Caco-2 (cell line): ENCODE data around the gene EBF4. TPM values are rescaled to one million over a fixed set of nuclear protein-coding genes. Genes with fewer than 3 reads are reported as not detected.
"Not testable (repeated sequence)": the region's sequence is repeated elsewhere in the genome, so short reads cannot be mapped to it uniquely, and the experiment has no call there.

Experiments used
- BruUV-seq: library from RNA; stranded (reverse); fragments of 400-500 nt; replicated peaks from 2 replicates; lab custom pipeline; 2021; lab: Mats Ljungman, UMichigan
- CTCF ChIA-PET: fragments of 300-600 bp; sonication (Branson Sonifier 250); formaldehyde crosslinking; loops from one replicate; lab custom pipeline; 2022; ENCODE audit warnings: antibody characterized with exemption; lab: Charles Lee
- POLR2A ChIA-PET: fragments of 300-600 bp; sonication (Branson Sonifier 250); formaldehyde crosslinking; loops from one replicate; lab custom pipeline; 2022; ENCODE audit warnings: antibody characterized with exemption; lab: Charles Lee
- DNase-seq, 2 experiments: peaks; one replicate each; pipeline versions ENCODE4 v3.0.0 to v3.0.0-alpha.2; 2020 to 2022
- H3K27me3 ChIP-seq: replicated peaks from 2 replicates; pipeline ENCODE4 v1.6.0; 2011; ENCODE audit warnings: low read length; ENCODE audit not compliant: control insufficient read depth, insufficient read depth
- H3K36me3 ChIP-seq: 2 replicates; pipeline ENCODE4 v1.5.1; 2011; ENCODE audit warnings: low read length; ENCODE audit not compliant: control insufficient read depth, insufficient read depth
- H3K4me1 ChIP-seq: fragments of 250-450 bp; sonication (Bioruptor Pico); 2 replicates; pipeline ENCODE4 v1.5.1; 2020; ENCODE audit warnings: mild to moderate bottlenecking
- H3K4me3 ChIP-seq: 2 replicates; pipeline ENCODE4 v1.5.1; 2011; ENCODE audit warnings: low read depth, mild to moderate bottlenecking, control low read depth, low read length
- H3K9me3 ChIP-seq: fragments of 250-450 bp; sonication (Bioruptor Pico); 2 replicates; pipeline ENCODE4 v1.5.1; 2020; ENCODE audit warnings: mild to moderate bottlenecking, moderate library complexity
- H3K27ac Mint-ChIP-seq: one replicate; pipeline ENCODE4 v1.8.0; 2022; ENCODE audit warnings: mixed read lengths; ENCODE audit not compliant: unreplicated experiment
- H3K27me3 Mint-ChIP-seq: one replicate; pipeline ENCODE4 v1.8.0; 2022; ENCODE audit warnings: mixed read lengths; ENCODE audit not compliant: insufficient read depth, unreplicated experiment
- H3K36me3 Mint-ChIP-seq: one replicate; pipeline ENCODE4 v1.8.0; 2022; ENCODE audit warnings: mild to moderate bottlenecking, mixed read lengths; ENCODE audit not compliant: insufficient read depth, unreplicated experiment
- H3K4me1 Mint-ChIP-seq: one replicate; pipeline ENCODE4 v1.8.0; 2022; ENCODE audit warnings: low read depth, mixed read lengths; ENCODE audit not compliant: unreplicated experiment
- H3K4me3 Mint-ChIP-seq: one replicate; pipeline ENCODE4 v1.8.0; 2022; ENCODE audit warnings: mild to moderate bottlenecking, moderate library complexity, mixed read lengths; ENCODE audit not compliant: unreplicated experiment
- H3K9me3 Mint-ChIP-seq: one replicate; pipeline ENCODE4 v1.8.0; 2022; ENCODE audit warnings: mixed read lengths; ENCODE audit not compliant: unreplicated experiment
- intact Hi-C: fragments of 100-400 bp; cut with micrococcal nuclease; formaldehyde crosslinking; loops from one replicate; pipeline ENCODE4 v1.10.0; 2022; ENCODE audit not compliant: unreplicated experiment
- total RNA-seq: library from RNA; stranded (reverse); gene quantifications from 2 replicates; pipeline ENCODE4 v1.2.3, GENCODE V29; 2022
- TF ChIP-seq, protein P1 (sequence below), 2 experiments: fragments of 200-600 bp in 1 of 2; IDR thresholded peaks; 1 replicate in 1 of 2; 2 replicates in 1 of 2; pipeline versions ENCODE4 v1.5.1 to v1.8.0; 2011 to 2022; ENCODE audit warnings: antibody characterized with exemption in 1 of 2, control low read depth in 1 of 2, inconsistent platforms in 1 of 2, low read depth in 1 of 2, low read length in 1 of 2, mild to moderate bottlenecking in 1 of 2, moderate library complexity in 1 of 2; ENCODE audit not compliant: insufficient read depth in 1 of 2, severe bottlenecking in 1 of 2, unreplicated experiment in 1 of 2

Gene EBF4
- total RNA-seq, 1 experiment from 2014 or later = 7.5 TPM

DNA sequence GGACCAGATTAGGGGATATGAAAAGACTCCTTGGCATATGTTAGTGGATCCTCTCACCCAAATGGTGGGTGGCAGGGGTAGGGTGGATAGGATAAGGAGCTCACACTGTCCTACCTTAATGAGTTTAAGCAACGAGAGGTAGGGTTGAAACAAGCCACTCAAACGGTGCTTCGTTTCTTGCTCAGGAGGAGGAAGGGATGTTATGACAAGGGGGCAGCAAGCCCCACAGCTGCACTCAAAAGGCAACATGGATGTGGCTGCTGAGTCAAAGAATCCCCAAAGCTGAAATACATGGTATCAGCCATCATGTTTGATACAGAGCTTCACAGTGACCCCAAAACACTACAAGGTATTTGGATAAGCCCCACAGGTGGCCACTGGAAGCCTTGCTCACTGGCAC, 20.1 kb upstream of the EBF4 start:
- Histone ChIP-seq H3K27me3 (no peaks in the 10 kb centered on the region), H3K9me3 (no peaks in the 10 kb centered on the region), H3K36me3 (no peaks in the 10 kb centered on the region), H3K4me1 (no peaks in the 10 kb centered on the region), H3K4me3 (no peak overlapping the region)
- no peaks in the 10 kb centered on the region for H3K36me3 Mint-ChIP-seq
- peak in 1 of 2 experiments; percentile 9 for DNase-seq
- H3K27me3 Mint-ChIP-seq = peaks cover 5% of the 10 kb centered on the region
- no peak overlapping the region for H3K27ac Mint-ChIP-seq
- intact Hi-C loops = no loop called here
- CTCF ChIA-PET = interaction anchor here (0.6 kb wide), 1 partner anchor 101 kb away, joined by 3 read pairs; no protein-coding TSS in a partner anchor
- no peak overlapping the region for H3K4me3 Mint-ChIP-seq
- no TSS peak for BruUV-seq
- TF ChIP-seq, protein P1, sequence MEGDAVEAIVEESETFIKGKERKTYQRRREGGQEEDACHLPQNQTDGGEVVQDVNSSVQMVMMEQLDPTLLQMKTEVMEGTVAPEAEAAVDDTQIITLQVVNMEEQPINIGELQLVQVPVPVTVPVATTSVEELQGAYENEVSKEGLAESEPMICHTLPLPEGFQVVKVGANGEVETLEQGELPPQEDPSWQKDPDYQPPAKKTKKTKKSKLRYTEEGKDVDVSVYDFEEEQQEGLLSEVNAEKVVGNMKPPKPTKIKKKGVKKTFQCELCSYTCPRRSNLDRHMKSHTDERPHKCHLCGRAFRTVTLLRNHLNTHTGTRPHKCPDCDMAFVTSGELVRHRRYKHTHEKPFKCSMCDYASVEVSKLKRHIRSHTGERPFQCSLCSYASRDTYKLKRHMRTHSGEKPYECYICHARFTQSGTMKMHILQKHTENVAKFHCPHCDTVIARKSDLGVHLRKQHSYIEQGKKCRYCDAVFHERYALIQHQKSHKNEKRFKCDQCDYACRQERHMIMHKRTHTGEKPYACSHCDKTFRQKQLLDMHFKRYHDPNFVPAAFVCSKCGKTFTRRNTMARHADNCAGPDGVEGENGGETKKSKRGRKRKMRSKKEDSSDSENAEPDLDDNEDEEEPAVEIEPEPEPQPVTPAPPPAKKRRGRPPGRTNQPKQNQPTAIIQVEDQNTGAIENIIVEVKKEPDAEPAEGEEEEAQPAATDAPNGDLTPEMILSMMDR (IDR thresholded peaks at IDR 0.05; ENCODE audit: insufficient read depth in 1 of 2, low read depth in 1 of 2, low read length in 1 of 2, severe bottlenecking in 1 of 2, unreplicated experiment in 1 of 2) = no peak
- no peaks in the 10 kb centered on the region for H3K9me3 Mint-ChIP-seq
- H3K4me1 Mint-ChIP-seq = no peaks in the 10 kb centered on the region
- POLR2A ChIA-PET = no interaction called here

DNA sequence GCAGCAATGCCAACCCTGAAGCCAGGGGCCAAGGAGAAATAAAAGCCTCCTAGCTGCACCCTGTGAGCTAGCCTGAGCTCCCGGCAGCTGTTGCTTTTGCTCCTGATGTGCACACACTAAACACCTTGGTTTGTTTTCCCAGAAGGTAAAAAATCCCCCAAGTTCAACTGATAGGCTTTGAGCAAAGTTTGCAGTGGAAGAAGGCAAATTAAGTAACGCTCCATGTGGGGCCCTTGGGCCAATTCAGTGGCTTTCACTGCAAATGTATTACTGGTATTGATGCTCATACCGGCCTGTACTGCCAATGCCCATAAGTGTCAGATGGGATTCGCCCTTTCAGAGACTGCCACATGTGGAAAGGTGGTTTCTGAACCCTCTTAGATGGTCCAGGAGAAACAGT, 19.1 kb upstream of the EBF4 start:
- no peaks in the 10 kb centered on the region for H3K9me3 Mint-ChIP-seq
- no peaks in the 10 kb centered on the region for H3K36me3 Mint-ChIP-seq
- peak in 1 of 2 experiments; percentile 20 for DNase-seq
- no peaks in the 10 kb centered on the region for H3K27me3 ChIP-seq
- no TSS peak for BruUV-seq
- H3K4me3 Mint-ChIP-seq = no peak overlapping the region
- no peaks in the 10 kb centered on the region for H3K4me1 Mint-ChIP-seq
- intact Hi-C loops = no loop called here
- CTCF ChIA-PET = interaction anchor here (0.6 to 1.0 kb wide), 5 partner anchors 22 to 286 kb away, joined by 3 to 6 read pairs (median 4); no protein-coding TSS in a partner anchor
- TF ChIP-seq, protein P1 (IDR thresholded peaks at IDR 0.05; ENCODE audit: insufficient read depth in 1 of 2, low read depth in 1 of 2, low read length in 1 of 2, severe bottlenecking in 1 of 2, unreplicated experiment in 1 of 2) = no peak
- H3K27me3 Mint-ChIP-seq = peaks cover 2% of the 10 kb centered on the region
- H3K36me3 ChIP-seq = no peaks in the 10 kb centered on the region
- H3K4me3 ChIP-seq = no peak overlapping the region
- H3K9me3 ChIP-seq = no peaks in the 10 kb centered on the region
- H3K27ac Mint-ChIP-seq = no peak overlapping the region
- H3K4me1 ChIP-seq = no peaks in the 10 kb centered on the region
- POLR2A ChIA-PET = no interaction called here

DNA sequence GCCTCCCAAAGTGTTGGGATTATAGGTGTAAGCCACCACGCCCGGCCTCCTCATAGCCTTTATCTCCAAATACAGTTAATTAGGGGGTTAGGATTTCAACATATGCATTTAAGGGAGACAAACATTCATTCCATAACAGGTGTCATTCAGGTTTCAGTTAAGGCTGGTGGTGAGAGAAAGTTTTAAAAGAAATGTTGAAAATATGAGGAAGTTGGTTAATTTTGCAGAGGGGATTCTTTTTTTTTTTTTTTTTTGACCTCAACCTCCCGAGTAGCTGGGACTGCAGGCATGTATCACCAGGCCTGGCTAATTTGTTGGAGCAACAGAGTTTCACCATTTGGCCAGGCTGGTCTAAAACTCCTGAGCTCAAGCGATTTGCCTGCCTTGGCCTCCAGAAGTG, 12.5 kb upstream of the EBF4 start:
- no peak overlapping the region for H3K4me3 ChIP-seq
- H3K27me3 ChIP-seq = no peaks in the 10 kb centered on the region
- H3K4me3 Mint-ChIP-seq = no peak overlapping the region
- DNase-seq = no peak
- H3K4me1 Mint-ChIP-seq = no peaks in the 10 kb centered on the region
- H3K27ac Mint-ChIP-seq = no peak overlapping the region
- H3K9me3 Mint-ChIP-seq = peaks cover 7% of the 10 kb centered on the region
- H3K9me3 ChIP-seq = no peaks in the 10 kb centered on the region
- H3K27me3 Mint-ChIP-seq = peaks cover 13% of the 10 kb centered on the region
- TF ChIP-seq, protein P1 (IDR thresholded peaks at IDR 0.05; ENCODE audit: insufficient read depth in 1 of 2, low read depth in 1 of 2, low read length in 1 of 2, severe bottlenecking in 1 of 2, unreplicated experiment in 1 of 2) = no peak
- BruUV-seq = no TSS peak
- no peaks in the 10 kb centered on the region for H3K36me3 ChIP-seq
- ChIA-PET CTCF (no interaction called here), POLR2A (no interaction called here)
- no peaks in the 10 kb centered on the region for H3K4me1 ChIP-seq
- no peaks in the 10 kb centered on the region for H3K36me3 Mint-ChIP-seq
- intact Hi-C loops = no loop called here

DNA sequence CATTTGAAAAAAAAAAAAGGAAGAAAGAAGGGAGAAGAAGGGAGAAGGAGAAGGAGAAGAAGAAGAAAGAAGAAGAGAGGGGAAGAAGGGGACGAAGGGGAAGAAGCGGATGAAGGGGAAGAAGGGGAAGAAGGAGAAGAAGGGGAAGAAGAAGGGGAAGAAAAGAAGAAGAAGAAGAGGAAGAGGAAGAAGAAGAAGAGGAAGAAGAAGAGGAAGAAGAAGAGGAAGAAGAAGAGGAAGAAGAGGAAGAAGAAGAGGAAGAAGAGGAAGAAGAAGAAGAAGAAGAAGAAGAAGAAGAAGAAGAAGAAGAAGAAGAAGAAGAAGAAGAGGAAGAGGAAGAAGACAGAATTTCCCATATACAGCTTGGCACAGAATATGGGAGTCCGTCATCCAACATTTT, 10.5 kb upstream of the EBF4 start:
- H3K36me3 ChIP-seq, H3K36me3 Mint-ChIP-seq, H3K27ac Mint-ChIP-seq, CTCF ChIA-PET, BruUV-seq, H3K4me3 ChIP-seq, H3K4me3 Mint-ChIP-seq, POLR2A ChIA-PET, H3K4me1 ChIP-seq, H3K27me3 ChIP-seq, H3K4me1 Mint-ChIP-seq, H3K9me3 Mint-ChIP-seq, DNase-seq, intact Hi-C loops, H3K9me3 ChIP-seq: not testable (repeated sequence)
- peaks cover 13% of the 10 kb centered on the region for H3K27me3 Mint-ChIP-seq

DNA sequence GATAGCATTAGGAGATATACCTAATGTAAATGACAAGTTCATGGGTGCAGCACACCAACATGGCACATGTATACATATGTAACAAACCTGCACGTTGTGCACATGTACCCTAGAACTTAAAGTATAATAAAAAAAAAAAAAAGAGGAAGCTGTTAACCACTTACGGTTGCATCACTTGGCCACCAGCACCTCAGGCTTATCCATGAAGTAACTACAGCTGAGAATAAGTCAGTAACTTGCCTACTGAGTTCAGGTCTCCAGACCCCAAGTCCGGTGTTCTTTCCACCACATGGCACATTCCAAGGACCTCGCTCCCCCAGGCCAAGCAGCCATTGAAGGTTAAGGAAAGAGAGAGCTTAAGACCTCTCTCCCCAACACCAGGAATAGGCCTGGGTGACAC, 7.8 kb upstream of the EBF4 start:
- POLR2A ChIA-PET, H3K4me1 ChIP-seq, H3K4me3 Mint-ChIP-seq, H3K9me3 ChIP-seq, H3K4me3 ChIP-seq, H3K36me3 ChIP-seq, H3K36me3 Mint-ChIP-seq, DNase-seq, intact Hi-C loops, H3K9me3 Mint-ChIP-seq, BruUV-seq, H3K27me3 ChIP-seq, CTCF ChIA-PET, H3K4me1 Mint-ChIP-seq, H3K27ac Mint-ChIP-seq: not testable (repeated sequence)
- peaks cover 13% of the 10 kb centered on the region for H3K27me3 Mint-ChIP-seq
